8988T (cell line): ENCODE data around the gene ZNF273.
"Not testable (repeated sequence)": the region's sequence is repeated elsewhere in the genome, so short reads cannot be mapped to it uniquely, and the experiment has no call there.

ENCODE experiments used
- DNase-seq: peaks from one replicate; pipeline ENCODE4 v3.0.0; 2011

The ZNF273 gene

GRCh38 chr7:64890761-64891362 lies 12.2 kb upstream of the ZNF273 start:
- no peak for DNase-seq

DNA sequence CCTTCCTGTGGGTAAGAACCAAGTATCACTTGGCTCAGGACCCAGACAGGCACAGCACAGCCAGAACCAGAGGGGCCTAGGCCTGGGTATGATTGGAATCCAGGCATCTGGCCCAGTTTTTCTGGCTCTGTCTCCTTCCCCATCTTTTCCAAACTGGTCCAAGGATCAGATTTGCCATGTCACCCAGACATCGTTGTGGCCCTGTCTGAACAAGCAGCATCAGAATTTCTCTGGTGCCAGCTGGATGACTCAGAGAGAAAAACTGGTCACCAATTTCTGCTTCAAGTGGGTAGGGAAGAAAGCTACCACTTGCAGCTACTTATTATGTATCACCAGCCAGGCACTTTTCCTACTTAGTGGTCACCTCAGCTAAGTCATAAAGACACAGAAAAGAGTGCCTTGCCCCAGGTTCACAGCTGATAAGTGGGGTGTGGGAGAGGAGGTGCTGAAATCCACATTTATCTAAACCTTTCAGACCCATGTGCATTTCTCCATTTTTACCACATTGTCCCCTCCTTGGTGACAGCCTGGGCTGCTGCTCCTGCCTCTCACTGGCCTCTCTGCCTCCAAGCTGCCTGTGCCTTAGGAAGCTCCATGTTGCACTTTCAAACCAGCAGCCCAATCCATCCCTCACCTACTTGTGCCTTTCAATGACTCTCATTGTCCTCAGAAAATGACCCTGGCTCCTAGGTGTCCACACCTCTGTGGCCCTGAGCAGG lies 11.6 kb upstream of the ZNF273 start:
- not testable (repeated sequence) for DNase-seq

DNA sequence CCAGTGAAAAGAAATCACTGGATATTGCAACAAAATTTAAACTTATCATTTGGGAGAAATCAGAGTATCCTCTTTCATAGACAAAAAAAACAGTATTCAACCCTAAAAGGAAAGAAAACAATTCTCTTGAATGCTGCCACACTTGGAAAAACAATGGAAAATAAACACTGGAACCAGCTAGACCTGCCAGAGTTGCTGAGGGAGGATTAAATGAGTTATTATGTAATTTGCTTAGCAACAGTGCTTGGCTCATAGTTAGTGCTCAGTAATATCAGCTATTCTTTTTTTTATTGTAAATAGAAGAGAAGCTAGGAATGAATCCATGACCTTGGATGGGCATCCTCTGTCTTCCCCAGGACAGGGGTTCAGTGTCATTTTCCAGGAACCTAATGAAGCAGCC lies 11.0 kb upstream of the ZNF273 start:
- DNase-seq = no peak

- no peak for DNase-seq
Measured at GRCh38 chr7:64892666-64893309, 10.3 kb upstream of the ZNF273 start.

GRCh38 chr7:64893401-64893800 lies 9.7 kb upstream of the ZNF273 start:
- DNase-seq = no peak

- not testable (repeated sequence) for DNase-seq
Measured at GRCh38 chr7:64902461-64902805, 640 bp upstream of the ZNF273 start.

GRCh38 chr7:64904008-64904407 lies 935 bp downstream of the ZNF273 start:
- no peak for DNase-seq

- no peak for DNase-seq
Measured at GRCh38 chr7:64905133-64905532, 2.1 kb downstream of the ZNF273 start.

GRCh38 chr7:64905547-64905946 lies 2.5 kb downstream of the ZNF273 start:
- DNase-seq = no peak

GRCh38 chr7:64907641-64908326 lies 4.7 kb downstream of the ZNF273 start:
- no peak for DNase-seq

GRCh38 chr7:64908358-64908757 lies 5.3 kb downstream of the ZNF273 start:
- no peak for DNase-seq

- DNase-seq = no peak
Measured at GRCh38 chr7:64914557-64914956, 11.5 kb downstream of the ZNF273 start.

- not testable (repeated sequence) for DNase-seq
Measured at GRCh38 chr7:64915301-64915700, 12.2 kb downstream of the ZNF273 start.

- DNase-seq = not testable (repeated sequence)
Measured at GRCh38 chr7:64928252-64929187, 25.4 kb downstream of the ZNF273 start.

DNA sequence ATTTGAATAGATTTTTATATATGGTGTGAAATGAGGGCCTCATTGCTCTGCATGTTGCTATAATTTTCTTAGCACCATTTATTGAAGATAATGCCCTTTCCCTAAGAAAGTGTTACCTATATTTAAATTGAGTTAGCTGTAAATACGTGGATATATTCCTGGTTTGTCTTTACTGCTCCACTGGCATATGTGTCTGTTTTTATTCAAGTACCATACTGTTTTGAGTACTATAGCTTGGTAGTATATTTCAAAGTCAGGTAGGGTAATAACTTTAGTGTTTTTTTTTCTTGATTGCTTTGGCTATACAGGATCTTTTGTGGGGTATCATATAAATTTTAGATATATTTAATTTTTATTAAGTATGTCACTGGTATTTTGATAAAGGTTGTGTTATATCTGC lies 31.4 kb downstream of the ZNF273 start:
- no peak for DNase-seq

DNA sequence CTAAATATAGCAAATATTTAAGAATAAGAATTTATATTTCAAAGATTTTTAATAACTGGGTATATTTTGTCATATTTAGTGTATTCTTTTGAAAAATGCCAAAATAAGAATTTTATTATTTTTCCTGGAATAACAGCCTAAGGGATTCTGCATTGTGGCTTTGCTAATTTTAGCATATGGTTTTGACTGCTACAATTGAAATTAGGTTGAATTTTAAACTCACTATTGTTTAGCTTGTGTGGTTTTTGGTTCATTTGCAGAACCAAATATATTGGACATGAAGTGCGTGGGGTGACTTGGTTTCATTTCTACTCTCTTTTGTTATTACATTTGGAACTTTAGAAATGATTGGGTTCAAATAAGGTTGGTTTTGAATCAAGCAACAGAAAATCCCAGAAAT lies 35.5 kb downstream of the ZNF273 start:
- no peak for DNase-seq

GRCh38 chr7:64940021-64940420 lies 36.9 kb downstream of the ZNF273 start:
- DNase-seq = not testable (repeated sequence)

- not testable (repeated sequence) for DNase-seq
Measured at GRCh38 chr7:64944667-64945502, 41.8 kb downstream of the ZNF273 start.

- DNase-seq = no peak
Measured at GRCh38 chr7:64945503-64946175, 42.6 kb downstream of the ZNF273 start.

DNA sequence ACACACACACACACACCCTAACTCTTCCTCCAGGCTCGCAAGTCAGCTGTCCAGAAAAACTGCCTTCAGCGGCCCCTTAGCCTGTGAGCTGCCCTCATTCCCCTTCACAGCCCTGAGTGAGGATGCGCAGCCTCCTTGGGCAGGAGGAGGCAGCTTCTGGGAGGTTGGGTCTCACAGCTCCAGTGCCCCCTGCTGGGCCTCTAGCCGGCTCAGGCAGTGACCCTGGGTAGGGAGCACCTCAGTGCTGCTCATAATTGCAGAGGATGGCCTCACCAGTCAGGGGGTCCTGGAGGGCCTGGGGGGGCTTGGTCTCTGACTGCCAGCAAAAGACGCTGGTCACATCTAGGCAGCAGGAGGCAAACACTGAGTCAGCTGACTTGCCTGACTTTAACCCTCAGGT lies 43.7 kb downstream of the ZNF273 start:
- DNase-seq = no peak
